K562 (cell line): ENCODE results near the gene ANHX. TPM values are rescaled to one million over a fixed set of nuclear protein-coding genes. Genes with fewer than 3 reads are reported as not detected.

Experiments used
- CUX1 ChIP-seq: fragments of 200-800 bp; sonication (Bioruptor generic); IDR thresholded peaks from 2 replicates; pipeline ENCODE4 v1.6.1; 2016; ENCODE audit warnings: missing genetic modification characterization, missing compliant biosample characterization
- ID3 ChIP-seq, 2 experiments: fragments of 250-450 bp in 1 of 2; fragments of 450-650 bp in 1 of 2; sonication (Bioruptor Pico) in 1 of 2; IDR thresholded peaks; 2 replicates each; pipeline versions ENCODE4 v1.6.1 to v1.8.0; 2016 to 2021; ENCODE audit warnings: mild to moderate bottlenecking in 2 of 2, moderate library complexity in 2 of 2, missing compliant biosample characterization in 1 of 2, missing genetic modification characterization in 1 of 2
- PHTF2 ChIP-seq: fragments of 250-450 bp; sonication (Bioruptor Pico); IDR thresholded peaks from 2 replicates; pipeline ENCODE4 v1.5.0; 2021; ENCODE audit warnings: mild to moderate bottlenecking
- STAG1 ChIP-seq: sonication (generic); formaldehyde crosslinking; IDR thresholded peaks from 2 replicates; pipeline ENCODE4 v1.5.0; 2020; ENCODE audit warnings: missing genetic modification reagents, borderline replicate concordance
- TSC22D4 ChIP-seq: fragments of 450-650 bp; IDR thresholded peaks from 2 replicates; pipeline ENCODE4 v1.6.1; 2016; ENCODE audit warnings: missing genetic modification characterization, missing biosample characterization, control low read depth
- VEZF1 ChIP-seq: fragments of 200-800 bp; sonication (Bioruptor generic); IDR thresholded peaks from 2 replicates; pipeline ENCODE4 v1.6.1; 2017; ENCODE audit warnings: missing genetic modification characterization, missing compliant biosample characterization
- ZNF512 ChIP-seq: IDR thresholded peaks from 2 replicates; pipeline ENCODE4 v1.6.1; 2016; ENCODE audit warnings: missing genetic modification characterization, missing compliant biosample characterization
- ZNF75A ChIP-seq: fragments of 450-650 bp; formaldehyde crosslinking; IDR thresholded peaks from 2 replicates; pipeline ENCODE4 v1.4.0; 2020; ENCODE audit warnings: mild to moderate bottlenecking
- polyA plus RNA-seq, 8 experiments: library from polyadenylated mRNA; depleted of rRNA in 4 of 8; stranded (reverse) in 5 of 8; unstranded in 3 of 8; fragments of >200 nt; fragmentation: Nextera tagmentation in 2 of 8; fragmentation: Illumina TruSeq in 1 of 8; extraction: Ambion mirVana in 2 of 8; extraction: Trizol in 1 of 8; gene quantifications; 2 replicates each; pipeline versions ENCODE4 v1.2.1 to v1.2.3, GENCODE V29; 2011 to 2014; ENCODE audit warnings: inconsistent platforms in 1 of 8, missing spikeins in 1 of 8
- total RNA-seq, 7 experiments: library from RNA; depleted of rRNA in 6 of 7; stranded (reverse); fragments of >200 nt in 6 of 7; fragmentation: Illumina TruSeq in 2 of 7; extraction: Trizol in 2 of 7; gene quantifications; 2 replicates each; pipeline versions ENCODE4 v1.2.1 to v1.2.3, GENCODE V29; 2011 to 2021; ENCODE audit warnings: low replicate concordance in 1 of 7

Gene ANHX
- total and polyA plus RNA-seq, 9 of the 15 experiments (the other 6 are each of a cell fraction or from before 2014, with no cell fraction given) = not detected

- TF ChIP-seq TSC22D4 = no peak
- TF ChIP-seq ZNF75A (CRISPR knock-in tag) = peak; percentile 48; the same call in 1 of the 2 replicates
- TF ChIP-seq ZNF512 (tag) = no peak
- TF ChIP-seq VEZF1 (CRISPR knock-in tag) = no peak
- TF ChIP-seq CUX1 (CRISPR knock-in tag) = no peak
- no peak for TF ChIP-seq PHTF2 (CRISPR knock-in tag)
- TF ChIP-seq STAG1 (CRISPR knock-in tag) = no peak
- TF ChIP-seq ID3 (CRISPR knock-in tag; IDR thresholded peaks at IDR 0.05) = no peak
- no peak for TF ChIP-seq ID3 (tag; IDR thresholded peaks at IDR 0.05)
These were observed 32.1 kb downstream of the ANHX start (continued) for GRCh38 chr12:133203344-133204263.
